IMR-90 (cell line): Measurements from ENCODE around the gene UBR7. TPM values are rescaled to one million over a fixed set of nuclear protein-coding genes. Genes with fewer than 3 reads are reported as not detected.

Source experiments
- ATAC-seq: fragments of 200-7000 bp; cut with Tn5 transposase; 2 replicates; pipeline ENCODE4 v1.9.1; 2020; ENCODE audit warnings: low read depth, mild to moderate bottlenecking, moderate library complexity
- BruUV-seq: library from RNA; stranded (reverse); fragments of 400-500 nt; replicated peaks from 2 replicates; lab custom pipeline; 2021; lab: Mats Ljungman, UMichigan
- CTCF ChIA-PET: fragments of 300-600 bp; formaldehyde crosslinking; extraction: SDS; loops from one replicate; lab custom pipeline; 2021; ENCODE audit warnings: antibody characterized with exemption; lab: Yijun Ruan, JAX
- POLR2A ChIA-PET: fragments of 300-600 bp; sonication (Branson Sonifier 250); formaldehyde crosslinking; loops from one replicate; lab custom pipeline; 2022; ENCODE audit warnings: antibody characterized with exemption; ENCODE audit not compliant: unreplicated experiment; lab: Charles Lee
- DNase-seq: peaks from one replicate; pipeline ENCODE4 v3.0.0; 2013
- H2AFZ ChIP-seq: replicated peaks from 2 replicates; pipeline ENCODE3; 2013; ENCODE audit warnings: low read length, mild to moderate bottlenecking; ENCODE audit not compliant: poor library complexity
- H2AK5ac ChIP-seq: 2 replicates; pipeline ENCODE4 v1.6.1; 2013; ENCODE audit warnings: low read depth, low read length, inconsistent platforms
- H2AK9ac ChIP-seq: replicated peaks from 2 replicates; pipeline ENCODE3; 2013; ENCODE audit warnings: mild to moderate bottlenecking, low read depth, low read length, moderate library complexity; ENCODE audit not compliant: poor library complexity
- H2BK120ac ChIP-seq: 2 replicates; pipeline ENCODE4 v1.6.1; 2013; ENCODE audit warnings: low read depth, low read length, inconsistent platforms
- H2BK15ac ChIP-seq: 3 replicates; pipeline ENCODE4 v1.6.1; 2013; ENCODE audit warnings: low read depth, low read length, inconsistent platforms
- H2BK20ac ChIP-seq: 2 replicates; pipeline ENCODE4 v1.6.1; 2013; ENCODE audit warnings: low read depth, mild to moderate bottlenecking, inconsistent platforms, low read length, moderate library complexity
- H2BK5ac ChIP-seq: 2 replicates; pipeline ENCODE4 v1.6.1; 2013; ENCODE audit warnings: mild to moderate bottlenecking, low read depth, low read length, inconsistent platforms; ENCODE audit not compliant: poor library complexity, severe bottlenecking
- H3K14ac ChIP-seq: replicated peaks from 2 replicates; pipeline ENCODE4 v1.6.1; 2013; ENCODE audit warnings: low read depth, low read length, inconsistent platforms
- H3K18ac ChIP-seq: 2 replicates; pipeline ENCODE4 v1.6.1; 2013; ENCODE audit warnings: low read depth, low read length, control low read depth
- H3K23ac ChIP-seq: 2 replicates; pipeline ENCODE4 v1.6.1; 2013; ENCODE audit warnings: low read depth, low read length, inconsistent platforms
- H3K27ac ChIP-seq: 2 replicates; pipeline ENCODE4 v1.5.1; 2013; ENCODE audit warnings: mild to moderate bottlenecking, control low read depth, low read length; ENCODE audit not compliant: insufficient read depth
- H3K27me3 ChIP-seq: 2 replicates; pipeline ENCODE4 v1.6.1; 2013; ENCODE audit warnings: low read length; ENCODE audit not compliant: control insufficient read depth, insufficient read depth
- H3K36me3 ChIP-seq: 2 replicates; pipeline ENCODE4 v1.6.1; 2013; ENCODE audit warnings: low read length, mixed read lengths; ENCODE audit not compliant: control insufficient read depth, insufficient read depth
- H3K4ac ChIP-seq: 2 replicates; pipeline ENCODE4 v1.6.1; 2013; ENCODE audit warnings: low read depth, low read length, inconsistent platforms
- H3K4me1 ChIP-seq: 2 replicates; pipeline ENCODE4 v1.6.1; 2013; ENCODE audit warnings: low read length, mixed read lengths; ENCODE audit not compliant: control insufficient read depth, insufficient read depth
- H3K4me2 ChIP-seq: 2 replicates; pipeline ENCODE4 v1.6.1; 2013; ENCODE audit warnings: low read depth, mild to moderate bottlenecking, control low read depth, low read length, moderate library complexity
- H3K4me3 ChIP-seq: 2 replicates; pipeline ENCODE4 v1.5.1; 2013; ENCODE audit warnings: low read depth, mild to moderate bottlenecking, control low read depth, low read length, moderate library complexity; ENCODE audit not compliant: insufficient read depth
- H3K56ac ChIP-seq: 2 replicates; pipeline ENCODE4 v1.6.1; 2013; ENCODE audit warnings: low read length, inconsistent platforms; ENCODE audit not compliant: insufficient read depth; ENCODE audit errors: extremely low read depth
- H3K79me1 ChIP-seq, 2 experiments: 2 replicates each; pipeline ENCODE4 v1.6.1; 2013; ENCODE audit warnings: low read length in 2 of 2, inconsistent platforms in 1 of 2, low read depth in 1 of 2
- H3K9ac ChIP-seq: 2 replicates; pipeline ENCODE4 v1.6.1; 2013; ENCODE audit warnings: low read depth, low read length, control low read depth
- H3K9me1 ChIP-seq: 2 replicates; pipeline ENCODE4 v1.6.1; 2013; ENCODE audit warnings: low read length, inconsistent platforms; ENCODE audit not compliant: insufficient read depth
- H3K9me3 ChIP-seq: 2 replicates; pipeline ENCODE4 v1.6.1; 2013; ENCODE audit warnings: low read length; ENCODE audit not compliant: control insufficient read depth, insufficient read depth
- H4K20me1 ChIP-seq: 2 replicates; pipeline ENCODE4 v1.6.1; 2013; ENCODE audit warnings: low read length, inconsistent platforms; ENCODE audit not compliant: insufficient read depth
- H4K5ac ChIP-seq: 2 replicates; pipeline ENCODE4 v1.6.1; 2013; ENCODE audit warnings: mild to moderate bottlenecking, low read depth, low read length, control low read depth
- H4K8ac ChIP-seq, 2 experiments: 2 replicates each; pipeline ENCODE4 v1.6.1; 2013; ENCODE audit warnings: low read depth in 2 of 2, low read length in 2 of 2, control low read depth in 1 of 2, inconsistent platforms in 1 of 2
- H4K91ac ChIP-seq: 2 replicates; pipeline ENCODE4 v1.6.1; 2013; ENCODE audit warnings: low read depth, low read length, inconsistent platforms; ENCODE audit not compliant: insufficient read depth
- CEBPB ChIP-seq: IDR thresholded peaks from 2 replicates; pipeline ENCODE4 v1.6.1; 2012; ENCODE audit warnings: low read depth, low read length, improper control_type of control experiment
- FOS ChIP-seq: fragments of 150-350 bp; IDR thresholded peaks from 2 replicates; pipeline ENCODE4 v1.6.1; 2016; ENCODE audit warnings: low read depth, low read length
- NFE2L2 ChIP-seq: fragments of 150-350 bp; IDR thresholded peaks from 2 replicates; pipeline ENCODE4 v1.6.1; 2016; ENCODE audit warnings: low read depth, mild to moderate bottlenecking, low read length
- POLR2A ChIP-seq: IDR thresholded peaks from 2 replicates; pipeline ENCODE4 v1.6.1; 2012; ENCODE audit warnings: mild to moderate bottlenecking, low read depth, low read length
- dilution Hi-C: fragments of 300-500 bp; cut with HindIII; formaldehyde crosslinking; loops from one replicate; pipeline ENCODE4 v1.14.3; 2018; ENCODE audit warnings: low sequenced_read_pairs; ENCODE audit not compliant: unreplicated experiment
- in situ Hi-C: fragments of 300-500 bp; cut with MboI; formaldehyde crosslinking; loops from 3 replicates; pipeline ENCODE4 v1.14.3; 2019; ENCODE audit warnings: low sequenced_read_pairs, inconsistent platforms, mixed read lengths
- intact Hi-C: fragments of 100-400 bp; cut with micrococcal nuclease; formaldehyde crosslinking; loops from 2 replicates; pipeline ENCODE4 v1.10.0; 2022
- polyA plus RNA-seq, 3 experiments: library from polyadenylated mRNA; depleted of rRNA; stranded (reverse); fragments of >200 nt; gene quantifications; 2 replicates each; pipeline ENCODE4 v1.2.3, GENCODE V29; 2012; ENCODE audit warnings: low replicate concordance in 1 of 3
- total RNA-seq: library from RNA; depleted of rRNA; stranded (reverse); fragments of >200 nt; gene quantifications from 2 replicates; pipeline ENCODE4 v1.2.3, GENCODE V29; 2012
- TF ChIP-seq, protein P1 (sequence below): fragments of 150-350 bp; IDR thresholded peaks from 2 replicates; pipeline ENCODE4 v1.6.1; 2017; ENCODE audit warnings: mild to moderate bottlenecking, antibody characterized with exemption, low read length, low read depth

UBR7 gene
- total and polyA plus RNA-seq, 2 of the 4 experiments (the other 2 are of a cell fraction): 24.2 to 29.4 TPM

GRCh38 chr14:93219103-93219726 is 12.2 kb downstream of the UBR7 start (continued):
- TF ChIP-seq FOS: no peak

DNA sequence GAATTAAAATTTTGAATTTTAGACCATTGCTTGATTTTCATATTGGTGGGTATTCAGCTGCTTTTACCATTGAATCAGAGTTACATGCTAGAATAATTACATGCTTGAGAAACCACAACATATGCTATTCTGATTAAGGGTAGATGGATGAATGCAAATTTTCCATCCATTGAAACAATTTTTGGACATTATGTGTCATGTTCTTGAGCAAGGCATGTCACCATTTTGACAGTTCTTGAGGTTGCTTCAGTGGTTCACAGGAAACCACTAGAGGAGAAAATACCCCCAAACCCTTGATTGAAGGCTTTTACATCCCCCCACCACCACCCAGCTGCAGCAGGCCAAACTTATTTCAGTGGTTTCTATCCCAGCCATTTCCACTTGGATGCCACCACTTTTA is 13.5 kb downstream of the UBR7 start:
- no peak overlapping the region for H2BK15ac ChIP-seq
- H3K56ac ChIP-seq: no peak overlapping the region
- BruUV-seq: no TSS peak
- intact Hi-C loops (no loop called here), in situ Hi-C loops (no loop called here), dilution Hi-C loops (no loop called here)
- no peaks in the 10 kb centered on the region for H3K79me1 ChIP-seq
- DNase-seq: no peak
- no peaks in the 10 kb centered on the region for H4K20me1 ChIP-seq
- H3K27me3 ChIP-seq: no peaks in the 10 kb centered on the region
- H3K9me3 ChIP-seq: no peaks in the 10 kb centered on the region
- H3K4me2 ChIP-seq: no peak overlapping the region
- H3K18ac ChIP-seq: no peak overlapping the region
- no peak overlapping the region for H4K5ac ChIP-seq
- H3K23ac ChIP-seq: no peak overlapping the region
- H3K9me1 ChIP-seq: no peaks in the 10 kb centered on the region
- no peak overlapping the region for H3K14ac ChIP-seq
- H2AK5ac ChIP-seq: no peak overlapping the region
- no peak overlapping the region for H3K27ac ChIP-seq
- ChIA-PET POLR2A (no interaction called here), CTCF (interaction anchor here (0.6 kb wide), 1 partner anchor 412 kb away, joined by 3 read pairs; no protein-coding TSS in a partner anchor)
- H3K36me3 ChIP-seq: peaks cover 23% of the 10 kb centered on the region
- TF ChIP-seq, protein P1, sequence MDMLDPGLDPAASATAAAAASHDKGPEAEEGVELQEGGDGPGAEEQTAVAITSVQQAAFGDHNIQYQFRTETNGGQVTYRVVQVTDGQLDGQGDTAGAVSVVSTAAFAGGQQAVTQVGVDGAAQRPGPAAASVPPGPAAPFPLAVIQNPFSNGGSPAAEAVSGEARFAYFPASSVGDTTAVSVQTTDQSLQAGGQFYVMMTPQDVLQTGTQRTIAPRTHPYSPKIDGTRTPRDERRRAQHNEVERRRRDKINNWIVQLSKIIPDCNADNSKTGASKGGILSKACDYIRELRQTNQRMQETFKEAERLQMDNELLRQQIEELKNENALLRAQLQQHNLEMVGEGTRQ: no peak
- TF ChIP-seq NFE2L2 (no peak), POLR2A (no peak), CEBPB (no peak)
- H2AK9ac ChIP-seq: no peak overlapping the region
- no peak overlapping the region for H4K91ac ChIP-seq
- no peak overlapping the region for H2BK20ac ChIP-seq
- H3K4me3 ChIP-seq: no peak overlapping the region
- H3K9ac ChIP-seq: no peak overlapping the region
- H3K4ac ChIP-seq: no peak overlapping the region
- H3K4me1 ChIP-seq: no peaks in the 10 kb centered on the region
- H2BK5ac ChIP-seq: no peak overlapping the region
- H4K8ac ChIP-seq: no peak overlapping the region
- no peak overlapping the region for H2BK120ac ChIP-seq
- H2AFZ ChIP-seq: no peak overlapping the region
- no peak for ATAC-seq
